Adipocyte (in vitro differentiated cells): ENCODE measurements around the gene SPRN.
"Not testable (repeated sequence)": the region's sequence is repeated elsewhere in the genome, so short reads cannot be mapped to it uniquely, and the experiment has no call there.

Experiments
- DNase-seq: peaks from one replicate; pipeline ENCODE4 v3.0.0-alpha.2; 2015; ENCODE audit warnings: low read depth
- H3K27me3 ChIP-seq: replicated peaks from 2 replicates; pipeline ENCODE4 v1.7.0; 2013; ENCODE audit warnings: mild to moderate bottlenecking, low read length, moderate library complexity; ENCODE audit not compliant: control insufficient read depth, insufficient read depth
- H3K36me3 ChIP-seq: 2 replicates; pipeline ENCODE4 v1.7.0; 2013; ENCODE audit warnings: low read length, mild to moderate bottlenecking, moderate library complexity; ENCODE audit not compliant: control insufficient read depth, insufficient read depth, severe bottlenecking
- H3K4me1 ChIP-seq: 2 replicates; pipeline ENCODE4 v1.7.0; 2013; ENCODE audit warnings: mild to moderate bottlenecking, low read length, moderate library complexity; ENCODE audit not compliant: control insufficient read depth, insufficient read depth
- H3K4me3 ChIP-seq: 2 replicates; pipeline ENCODE4 v1.7.0; 2013; ENCODE audit warnings: mild to moderate bottlenecking, low read length, moderate library complexity
- H3K9ac ChIP-seq: 2 replicates; pipeline ENCODE4 v1.7.0; 2013; ENCODE audit warnings: mild to moderate bottlenecking, low read length, moderate library complexity
- H3K9me3 ChIP-seq: 2 replicates; pipeline ENCODE4 v1.7.0; 2013; ENCODE audit warnings: mild to moderate bottlenecking, low read length, moderate library complexity; ENCODE audit not compliant: control insufficient read depth

Gene SPRN

DNA sequence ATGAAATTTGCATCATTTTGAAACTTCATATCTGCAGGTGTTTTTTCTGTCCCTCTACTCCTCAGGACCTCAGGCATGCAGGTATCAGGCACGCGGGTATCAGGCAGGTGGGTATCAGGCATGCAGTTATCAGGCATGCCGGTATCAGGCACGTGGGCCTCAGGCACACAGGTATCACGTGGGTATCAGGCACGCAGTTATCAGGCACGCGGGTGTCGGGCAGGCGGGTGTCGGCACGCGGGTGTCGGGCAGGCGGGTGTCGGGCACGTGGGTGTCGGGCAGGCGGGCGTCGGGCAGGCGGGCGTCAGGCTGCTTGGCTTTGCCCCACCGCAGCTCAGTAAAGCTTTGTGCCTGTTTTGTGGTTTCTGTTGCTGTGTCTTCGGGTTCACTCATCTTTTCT, 8.7 kb downstream of the SPRN start:
- H3K4me1 ChIP-seq, result no peaks in the 10 kb centered on the region
- no peak overlapping the region for H3K9ac ChIP-seq
- H3K36me3 ChIP-seq, result peaks cover 56% of the 10 kb centered on the region
- DNase-seq, result no peak
- H3K4me3 ChIP-seq, result no peak overlapping the region
- peaks cover 21% of the 10 kb centered on the region for H3K9me3 ChIP-seq
- no peaks in the 10 kb centered on the region for H3K27me3 ChIP-seq

DNA sequence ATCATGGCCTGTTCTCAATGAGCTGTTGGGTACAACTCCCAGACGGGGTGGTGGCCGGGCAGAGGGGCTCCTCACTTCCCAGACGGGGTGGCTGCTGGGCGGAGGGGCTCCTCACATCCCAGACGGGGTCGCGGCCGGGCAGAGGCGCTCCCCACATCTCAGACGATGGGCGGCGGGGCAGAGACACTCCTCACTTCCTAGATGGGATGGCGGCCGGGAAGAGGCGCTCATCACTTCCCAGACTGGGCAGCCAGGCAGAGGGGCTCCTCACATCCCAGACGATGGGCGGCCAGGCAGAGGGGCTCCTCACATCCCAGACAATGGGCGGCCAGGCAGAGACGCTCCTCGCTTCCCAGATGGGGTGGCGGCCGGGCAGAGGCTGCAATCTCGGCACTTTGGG, 10.0 kb downstream of the SPRN start:
- not testable (repeated sequence) for H3K9ac ChIP-seq, H3K4me1 ChIP-seq, H3K27me3 ChIP-seq, H3K4me3 ChIP-seq, DNase-seq
- Histone ChIP-seq H3K9me3 (peaks cover 22% of the 10 kb centered on the region), H3K36me3 (peaks cover 56% of the 10 kb centered on the region)

DNA sequence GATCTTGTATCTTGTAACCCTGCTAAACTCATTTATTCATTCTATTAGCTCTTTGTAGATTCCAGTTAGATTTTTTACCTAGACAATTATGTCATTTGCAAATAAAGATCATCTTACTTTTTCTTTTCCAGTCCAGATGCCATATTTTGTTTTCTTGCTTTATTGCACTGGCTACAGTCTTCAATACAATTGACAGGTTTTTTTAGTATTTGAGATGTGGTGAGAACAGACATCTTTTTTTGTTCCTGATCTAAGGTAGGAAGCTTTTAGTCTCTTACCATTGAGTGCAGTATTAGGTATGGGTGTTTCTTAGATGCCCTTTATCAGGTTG, 12.1 kb downstream of the SPRN start:
- DNase-seq, result no peak
- peaks cover 10% of the 10 kb centered on the region for H3K4me1 ChIP-seq
- no peak overlapping the region for H3K4me3 ChIP-seq
- no peak overlapping the region for H3K9ac ChIP-seq
- H3K9me3 ChIP-seq, result peaks cover 22% of the 10 kb centered on the region
- no peaks in the 10 kb centered on the region for H3K27me3 ChIP-seq
- H3K36me3 ChIP-seq, result peaks cover 69% of the 10 kb centered on the region

DNA sequence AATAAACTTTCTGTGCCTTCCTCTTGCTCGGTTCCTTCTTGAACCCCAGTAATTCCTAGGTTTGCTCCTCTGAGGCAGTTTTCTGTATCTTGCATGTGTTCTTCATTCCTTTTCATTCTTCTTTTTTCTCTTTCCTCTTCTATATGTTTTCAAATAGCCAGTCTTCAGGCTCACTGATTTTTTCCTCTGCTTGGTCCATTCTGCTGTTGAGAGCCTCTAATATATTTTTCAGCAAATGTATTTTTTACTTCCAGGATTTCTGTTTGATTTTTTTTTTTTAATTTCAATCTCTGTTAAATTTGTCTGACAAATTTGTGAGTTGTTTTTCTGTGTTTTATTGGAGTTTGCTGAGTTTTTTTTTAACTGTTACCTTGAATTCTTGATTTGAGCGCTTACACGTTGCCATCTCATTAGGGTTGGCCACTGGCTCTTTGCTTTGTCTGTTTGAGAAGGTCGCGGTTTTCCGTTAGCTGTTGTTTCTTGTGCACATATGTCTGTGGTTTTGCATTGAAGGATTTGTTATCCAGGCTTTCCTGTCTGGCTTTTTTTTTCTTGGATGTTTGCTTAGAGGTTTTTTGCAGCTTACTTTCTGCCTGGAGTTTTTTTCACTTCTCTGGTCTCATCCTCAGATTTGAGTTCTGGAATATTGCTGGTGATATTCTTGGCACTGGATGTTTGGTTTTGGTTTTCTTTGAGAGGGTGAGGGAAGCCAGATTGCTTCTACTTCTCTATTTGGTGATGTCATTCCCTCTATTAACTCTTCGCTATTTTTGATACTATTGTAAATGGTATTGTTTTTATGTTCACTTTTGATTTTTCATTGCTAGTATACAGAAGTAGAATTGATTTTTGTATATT, 12.7 kb downstream of the SPRN start:
- Histone ChIP-seq H3K4me3 (no peak overlapping the region), H3K9me3 (peaks cover 22% of the 10 kb centered on the region), H3K36me3 (peaks cover 73% of the 10 kb centered on the region)

DNA sequence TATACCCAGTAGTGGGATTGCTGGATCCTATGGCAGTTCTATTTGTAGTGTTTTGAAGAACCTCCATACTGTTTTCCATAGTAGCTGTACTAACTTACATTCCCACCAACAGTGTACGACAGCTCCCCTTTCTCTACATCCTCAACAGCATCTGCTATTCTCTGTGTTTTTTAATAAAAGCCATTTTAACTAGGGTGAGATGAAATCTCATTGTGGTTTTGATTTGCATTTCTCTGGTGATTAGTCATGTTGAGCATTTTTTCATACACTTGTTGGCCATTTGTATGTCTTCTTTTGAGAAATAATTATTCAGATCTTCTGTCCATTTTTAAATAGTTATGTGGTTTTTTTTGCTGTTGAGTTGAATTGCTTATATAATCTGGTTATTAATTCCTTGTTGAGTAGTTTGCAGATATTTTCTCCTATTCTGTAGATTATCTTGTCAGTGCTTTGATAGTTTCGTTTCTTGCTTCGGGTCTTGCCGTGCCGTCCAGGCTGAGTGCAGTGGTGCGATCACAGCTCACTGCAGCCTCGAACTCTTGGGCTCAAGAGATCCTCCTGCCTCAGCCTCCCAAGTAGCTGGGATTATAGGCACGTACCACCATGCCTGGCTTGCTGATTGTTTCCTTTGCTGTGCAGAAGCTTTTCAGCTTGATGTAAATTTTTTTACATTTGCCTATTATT, 18.4 kb downstream of the SPRN start:
- peak; percentile 28 for DNase-seq
- Histone ChIP-seq H3K4me1 (peaks cover 24% of the 10 kb centered on the region), H3K36me3 (peaks cover 74% of the 10 kb centered on the region), H3K27me3 (no peaks in the 10 kb centered on the region), H3K4me3 (no peak overlapping the region), H3K9me3 (peaks cover 3% of the 10 kb centered on the region), H3K9ac (no peak overlapping the region)

More for the DNA sequence above, 12.7 kb downstream of the SPRN start:
- Histone ChIP-seq H3K9ac (no peak overlapping the region), H3K27me3 (no peaks in the 10 kb centered on the region), H3K4me1 (peaks cover 10% of the 10 kb centered on the region)
- DNase-seq, result no peak

DNA sequence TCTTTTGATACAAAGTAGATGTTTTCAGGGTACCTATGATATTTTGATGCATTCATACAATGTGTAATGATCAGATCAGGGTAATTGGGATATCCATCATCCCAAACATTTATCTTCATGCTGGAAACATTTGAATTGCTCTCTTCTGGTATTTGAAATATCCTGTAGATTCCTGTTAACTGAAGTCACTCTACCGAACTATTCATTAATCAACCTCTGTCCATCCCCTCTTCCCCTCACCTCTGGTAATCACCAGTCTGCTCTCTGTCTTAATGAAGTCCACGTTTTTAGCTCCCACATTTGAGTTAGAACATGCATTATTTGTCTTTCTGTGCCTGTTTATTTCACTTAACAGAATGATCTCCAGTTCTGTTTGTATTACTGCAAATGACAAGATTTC, 19.2 kb downstream of the SPRN start:
- Histone ChIP-seq H3K36me3 (peaks cover 68% of the 10 kb centered on the region), H3K4me1 (peaks cover 24% of the 10 kb centered on the region), H3K9ac (no peak overlapping the region), H3K27me3 (no peaks in the 10 kb centered on the region), H3K9me3 (no peaks in the 10 kb centered on the region), H3K4me3 (no peak overlapping the region)
- DNase-seq, result no peak

DNA sequence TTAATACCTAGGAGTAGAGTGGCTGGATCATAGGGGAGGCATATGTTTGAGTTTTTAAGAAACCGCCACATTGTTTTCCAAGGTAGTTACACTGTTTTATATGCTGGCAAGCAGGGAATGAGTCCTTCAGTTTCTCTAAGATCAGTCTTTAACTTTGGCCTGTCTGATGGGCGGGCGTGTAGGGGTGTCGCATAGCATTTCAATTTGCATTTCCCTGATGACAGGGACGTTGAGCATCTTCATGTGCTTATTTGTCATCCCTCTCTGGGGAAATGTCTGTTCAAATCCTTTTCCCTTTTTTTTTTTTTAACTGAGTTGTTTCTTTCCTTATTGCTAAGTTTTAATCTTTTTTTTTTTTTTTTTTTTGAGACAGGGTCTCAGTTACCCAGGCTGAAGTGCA, 20.6 kb downstream of the SPRN start:
- Histone ChIP-seq H3K9me3 (no peaks in the 10 kb centered on the region), H3K4me1 (peaks cover 24% of the 10 kb centered on the region), H3K4me3 (no peak overlapping the region), H3K9ac (no peak overlapping the region), H3K36me3 (peaks cover 69% of the 10 kb centered on the region), H3K27me3 (no peaks in the 10 kb centered on the region)
- DNase-seq, result no peak

DNA sequence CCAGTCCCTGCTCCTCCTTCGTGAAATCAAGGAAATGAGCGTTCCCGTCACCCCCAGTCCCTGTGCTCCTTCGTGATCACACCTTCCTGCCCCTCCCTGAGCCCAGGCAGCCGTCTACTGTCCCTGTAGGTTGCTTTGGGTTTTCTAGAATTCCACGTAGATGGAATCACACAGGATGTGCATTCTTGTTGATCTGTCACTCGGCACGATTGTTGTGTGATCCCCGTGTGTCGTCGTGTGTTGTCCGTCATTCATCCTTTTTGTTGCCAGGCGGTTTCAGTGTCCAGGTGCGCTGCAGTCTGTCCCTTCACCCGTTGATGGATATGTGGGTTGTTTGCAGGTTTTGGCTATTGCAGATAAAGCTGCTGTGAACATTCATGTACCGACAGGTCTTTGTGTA, 21.1 kb downstream of the SPRN start:
- Histone ChIP-seq H3K9me3 (no peaks in the 10 kb centered on the region), H3K9ac (no peak overlapping the region), H3K4me1 (peaks cover 21% of the 10 kb centered on the region), H3K4me3 (no peak overlapping the region), H3K27me3 (no peaks in the 10 kb centered on the region), H3K36me3 (peaks cover 71% of the 10 kb centered on the region)
- no peak for DNase-seq

DNA sequence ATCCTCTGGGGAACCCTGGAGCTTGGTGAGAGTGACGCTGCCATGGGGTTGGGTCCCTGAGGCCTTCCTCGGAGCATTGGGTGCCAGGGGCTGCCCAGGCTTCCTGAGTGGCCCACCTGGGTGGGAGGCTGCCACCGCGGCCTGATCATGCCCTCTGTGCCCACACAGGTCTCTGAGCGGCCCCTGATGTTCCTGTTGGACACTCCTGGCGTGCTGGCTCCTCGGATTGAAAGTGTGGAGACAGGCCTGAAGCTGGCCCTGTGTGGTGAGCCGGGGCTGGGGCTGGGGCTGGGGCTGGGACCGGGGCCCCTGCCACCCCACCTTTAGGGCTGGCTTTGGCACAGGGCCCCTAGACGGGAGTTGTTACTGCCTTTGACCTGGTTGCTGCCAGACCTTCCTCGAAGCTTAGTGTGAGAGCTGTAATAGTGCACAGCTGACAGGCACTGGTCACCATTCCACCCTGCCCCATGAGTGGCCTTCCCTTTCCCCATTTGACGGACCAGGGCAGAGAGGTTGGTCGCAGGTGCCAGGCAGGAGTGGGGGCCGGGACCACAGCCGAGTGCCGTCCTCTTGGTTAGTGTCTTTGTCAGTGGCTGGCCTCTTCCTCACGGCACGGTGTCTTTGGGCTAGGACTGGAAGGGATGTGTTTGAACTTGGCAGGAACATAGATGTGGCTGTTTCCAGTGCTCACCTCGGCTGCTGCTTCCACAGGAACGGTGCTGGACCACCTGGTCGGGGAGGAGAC, 22.3 kb downstream of the SPRN start:
- Histone ChIP-seq H3K27me3 (no peaks in the 10 kb centered on the region), H3K4me3 (no peak overlapping the region), H3K9ac (no peak overlapping the region), H3K36me3 (peaks cover 62% of the 10 kb centered on the region), H3K4me1 (peaks cover 14% of the 10 kb centered on the region), H3K9me3 (no peaks in the 10 kb centered on the region)
- no peak for DNase-seq

DNA sequence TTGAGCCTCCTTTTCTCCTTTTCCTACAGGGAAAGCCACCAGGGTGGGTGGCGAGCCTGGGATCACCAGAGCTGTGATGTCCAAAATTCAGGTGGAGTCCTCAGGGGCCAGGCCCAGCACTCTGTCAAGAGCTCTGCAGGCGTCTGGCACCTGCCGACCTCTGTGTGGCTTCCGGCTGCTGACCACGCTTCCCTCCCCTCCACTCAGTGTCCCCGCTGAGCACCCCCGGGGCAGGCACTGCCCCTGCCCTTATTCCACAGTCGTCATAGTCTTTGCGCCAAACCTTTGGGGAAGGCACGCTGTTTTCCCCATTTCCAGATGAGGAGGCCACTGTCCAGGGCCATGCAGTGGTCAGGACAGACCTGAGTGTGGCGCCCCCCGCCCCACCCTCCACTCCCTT, 22.9 kb downstream of the SPRN start:
- DNase-seq, result no peak
- H3K4me1 ChIP-seq, result peaks cover 14% of the 10 kb centered on the region
- peaks cover 64% of the 10 kb centered on the region for H3K36me3 ChIP-seq
- no peaks in the 10 kb centered on the region for H3K27me3 ChIP-seq
- no peaks in the 10 kb centered on the region for H3K9me3 ChIP-seq
- H3K4me3 ChIP-seq, result no peak overlapping the region
- H3K9ac ChIP-seq, result no peak overlapping the region
